NCI-H526 treated with DMSO at 0.1 percent for 48 hours (cell line): ENCODE data around the gene SREBF2.
A peak's percentile ranks its signal among the peaks of the same experiment; 100 is the strongest.

Experiments
- DNase-seq: peaks from one replicate; lab custom pipeline; 2025; lab: John Stamatoyannopoulos, UW

The SREBF2 gene

DNA sequence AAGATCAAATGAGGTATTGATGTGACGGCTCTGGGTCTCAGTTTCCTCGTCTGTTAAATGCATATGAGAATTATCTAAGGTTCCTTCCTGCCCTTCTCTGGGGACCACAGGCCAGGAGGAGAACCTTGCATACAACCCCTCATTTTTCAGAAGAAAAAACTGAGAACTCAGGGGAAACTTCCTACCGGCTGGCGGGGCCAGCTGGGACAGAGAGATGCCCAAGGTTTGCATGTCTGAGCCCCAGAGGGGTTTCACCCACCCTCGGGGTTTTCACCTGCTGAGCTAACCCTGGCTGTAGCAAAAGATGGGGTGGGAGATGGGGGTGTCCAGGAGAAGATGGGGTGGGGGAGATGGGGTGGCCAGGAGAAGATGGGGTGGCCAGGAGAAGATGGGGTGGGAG, 89.4 kb downstream of the SREBF2 start:
- no peak for DNase-seq

DNA sequence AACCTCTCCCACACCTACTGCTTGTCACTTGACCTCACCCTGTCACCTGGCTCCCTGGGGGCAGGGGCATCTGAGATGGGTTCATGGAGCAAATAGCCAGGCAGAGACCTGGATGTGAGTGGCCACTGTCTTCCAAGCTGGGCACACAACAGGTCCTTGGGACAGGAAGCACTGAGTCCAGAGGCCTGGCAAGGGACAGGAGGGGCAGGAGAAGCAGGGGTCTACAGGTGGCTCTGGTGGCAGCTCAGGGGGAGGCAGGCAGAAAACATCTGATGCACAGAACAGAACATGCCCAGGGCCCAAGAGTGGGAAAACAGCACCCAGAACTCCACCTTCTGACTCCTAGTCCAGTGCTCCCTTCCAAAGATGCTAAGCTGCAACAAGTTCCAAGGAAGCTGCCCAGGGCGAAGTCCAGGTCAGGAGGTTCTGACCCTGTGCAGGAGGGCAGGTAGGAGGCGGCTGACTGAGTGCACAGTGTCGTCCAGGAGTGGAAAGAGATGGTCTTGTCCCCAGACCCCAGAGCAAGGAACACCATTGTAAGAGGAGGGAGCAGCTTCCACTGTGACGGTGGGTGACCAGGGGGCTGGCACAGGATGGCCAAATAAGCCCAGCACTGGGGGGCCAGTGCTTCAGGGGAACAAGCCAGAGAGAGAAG, 90.2 kb downstream of the SREBF2 start:
- DNase-seq: no peak

DNA sequence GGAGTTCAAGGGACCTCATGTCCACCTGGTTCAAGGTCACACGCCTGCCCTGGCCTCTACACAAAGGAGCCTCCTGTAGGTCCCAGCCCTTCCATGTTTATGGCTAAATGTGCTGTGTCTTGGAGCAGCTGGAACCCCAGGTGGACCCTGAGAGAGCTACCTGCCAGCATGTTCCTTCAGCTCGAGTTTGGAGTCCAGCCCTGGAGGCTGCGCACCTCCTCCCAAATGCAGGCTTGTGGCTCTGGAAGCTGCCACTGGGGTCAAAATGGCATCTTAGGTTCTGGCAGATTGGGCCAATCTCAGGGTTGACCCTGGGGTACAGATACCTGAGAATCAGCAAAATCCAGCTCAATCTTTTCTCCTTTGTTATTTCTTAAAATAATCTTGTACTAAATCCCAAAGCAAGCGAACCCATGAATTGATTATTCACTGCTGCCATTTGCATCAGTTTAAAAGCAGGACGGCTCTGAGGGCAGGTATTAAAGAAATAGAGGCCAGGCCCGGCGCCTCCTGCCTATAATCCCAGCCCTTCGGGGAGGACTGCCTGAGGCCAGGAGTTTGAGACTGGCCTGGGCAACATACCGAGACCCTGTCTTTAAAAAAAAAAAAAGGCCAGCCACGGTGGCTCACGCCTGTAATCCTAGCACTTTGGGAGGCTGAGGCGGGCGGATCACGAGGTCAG, 90.8 kb downstream of the SREBF2 start:
- DNase-seq: no peak

DNA sequence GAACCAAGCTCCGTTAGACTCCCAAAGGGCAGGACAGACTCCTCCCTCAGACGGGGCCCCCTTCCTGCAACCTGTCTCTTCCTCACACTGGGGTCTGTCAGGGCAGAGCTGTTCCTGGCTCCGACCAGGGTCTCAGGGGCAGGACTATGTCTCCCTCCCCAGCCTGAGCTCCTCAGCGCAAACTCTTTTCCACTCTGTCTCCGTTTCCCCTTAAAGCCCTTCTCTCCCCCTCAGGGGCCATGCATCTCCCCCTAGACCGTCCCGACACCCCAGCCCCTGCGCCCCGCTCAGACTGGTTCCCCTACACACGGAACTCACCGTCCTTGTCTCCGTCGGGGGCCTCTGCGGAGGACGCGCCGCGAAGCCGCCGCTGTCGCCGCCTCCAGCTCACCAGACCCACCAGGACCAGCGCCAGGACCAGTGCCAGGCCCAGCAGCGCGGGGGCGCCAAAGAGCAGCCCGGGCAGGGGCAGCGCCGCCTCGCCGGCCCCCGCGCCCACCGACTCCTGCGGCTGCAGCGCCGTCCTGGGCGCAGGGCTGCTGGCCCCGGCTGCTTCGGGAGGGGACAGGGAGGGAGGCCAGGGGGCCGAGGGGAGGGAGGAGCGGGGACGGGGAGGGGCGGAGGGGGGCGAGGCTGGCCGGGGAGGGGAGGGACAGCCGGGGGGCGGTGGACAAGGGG, 93.0 kb downstream of the SREBF2 start:
- DNase-seq: no peak

DNA sequence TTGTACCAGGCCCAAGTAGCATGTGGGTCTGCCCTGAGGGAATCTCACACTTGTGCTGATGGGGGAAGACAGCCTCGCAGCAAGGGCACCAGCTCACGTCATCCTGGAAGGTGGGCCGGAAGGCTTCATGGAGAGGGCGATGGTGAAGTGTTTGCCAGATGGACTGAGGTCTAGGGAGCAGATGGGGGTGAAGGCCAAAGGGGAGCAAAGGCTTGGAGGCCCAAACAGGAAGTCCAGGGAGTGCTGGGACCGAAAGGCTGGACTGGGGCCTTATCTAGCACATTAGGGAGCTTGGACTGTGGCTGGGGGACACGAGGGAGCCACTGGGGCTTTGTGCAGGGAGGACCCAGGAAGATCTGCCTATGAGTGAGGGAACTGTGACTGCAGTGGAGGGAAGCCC, 94.9 kb downstream of the SREBF2 start:
- no peak for DNase-seq

DNA sequence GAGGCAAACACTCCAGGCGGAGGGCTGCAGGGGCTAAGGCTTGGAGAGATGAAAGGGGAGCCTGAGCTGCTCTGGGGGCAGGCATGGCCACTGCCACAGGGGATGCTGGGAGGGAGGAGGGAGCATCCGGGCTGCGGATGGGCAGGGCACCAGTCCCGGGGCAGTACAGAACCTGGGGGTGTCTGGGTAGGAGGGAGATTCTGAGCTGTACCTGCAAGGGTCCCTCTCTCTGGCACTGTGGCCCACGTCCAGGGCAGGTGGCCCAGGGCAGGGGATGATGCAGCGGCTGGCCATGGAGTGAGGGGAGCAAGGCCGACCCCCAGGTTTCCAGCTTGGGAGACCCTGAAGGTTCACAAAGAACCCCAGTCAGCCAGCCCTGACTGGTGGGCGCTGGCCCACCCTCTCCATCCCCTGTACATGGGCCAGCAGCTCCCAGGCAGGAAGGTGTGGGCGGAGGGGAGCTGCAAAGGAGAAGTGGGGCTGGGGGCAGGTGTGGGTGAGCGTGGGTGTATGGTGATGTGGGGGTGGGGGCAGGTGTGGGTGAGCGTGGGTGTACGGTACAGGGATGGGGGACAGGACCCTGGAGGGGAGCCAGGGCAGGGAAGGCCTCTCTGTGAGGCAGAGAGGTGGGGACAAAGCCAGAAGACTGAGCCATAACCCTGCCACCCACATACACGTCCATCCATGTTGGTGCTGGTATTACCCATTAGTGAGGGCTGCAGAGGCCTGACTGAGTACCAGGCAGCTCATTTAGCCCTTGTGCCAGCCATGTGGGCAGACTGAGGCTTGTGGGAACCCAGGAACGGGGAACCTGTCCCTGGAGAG, 95.9 kb downstream of the SREBF2 start:
- no peak for DNase-seq

DNA sequence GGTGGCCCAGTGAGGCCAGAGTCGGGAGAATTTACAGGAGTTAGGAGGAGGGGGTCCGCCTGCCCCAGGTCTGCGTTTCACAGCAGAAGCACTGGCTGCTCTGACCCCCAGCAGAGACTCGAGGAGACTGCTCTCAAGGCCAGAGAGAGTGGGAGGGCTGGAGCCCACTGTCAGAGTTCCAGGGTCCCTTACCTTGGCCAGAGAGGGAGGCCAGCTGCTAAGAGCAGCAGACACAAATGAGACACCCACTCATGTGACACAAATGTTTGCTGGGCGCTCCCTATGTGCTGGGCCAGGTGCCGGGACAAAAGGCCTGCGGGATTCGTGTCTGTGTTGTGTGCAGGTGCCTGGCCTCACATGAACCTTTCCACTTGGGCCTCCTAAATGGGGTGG, 96.5 kb downstream of the SREBF2 start:
- DNase-seq: no peak

DNA sequence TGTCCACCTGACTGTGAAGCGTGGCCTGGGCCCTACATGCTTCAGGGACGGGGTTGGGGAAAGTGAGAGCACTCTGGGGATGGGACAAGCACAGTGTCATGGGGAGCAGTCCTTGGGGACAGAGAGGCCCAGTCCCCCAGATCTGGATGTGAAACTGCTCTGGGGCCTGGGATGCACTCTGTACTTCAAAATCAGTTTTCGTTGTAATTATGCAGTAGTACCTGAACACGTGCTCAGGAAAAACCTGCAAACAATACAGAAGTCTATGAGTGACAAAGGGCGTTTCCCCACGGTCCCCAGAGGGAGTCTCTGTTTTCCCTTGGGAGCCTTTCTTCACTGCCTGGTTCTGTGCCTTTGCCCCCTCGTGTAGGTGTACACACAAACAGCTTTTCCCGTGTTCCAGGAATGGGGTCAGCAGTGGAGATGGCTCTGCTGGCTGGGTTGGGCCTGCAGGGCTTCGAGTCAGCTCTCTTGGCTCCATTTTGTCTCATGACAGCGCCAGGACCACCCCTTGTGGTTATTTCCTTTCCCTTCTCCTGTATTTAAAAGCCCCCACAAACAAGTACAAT, 98.9 kb downstream of the SREBF2 start:
- DNase-seq: peak; percentile 36

DNA sequence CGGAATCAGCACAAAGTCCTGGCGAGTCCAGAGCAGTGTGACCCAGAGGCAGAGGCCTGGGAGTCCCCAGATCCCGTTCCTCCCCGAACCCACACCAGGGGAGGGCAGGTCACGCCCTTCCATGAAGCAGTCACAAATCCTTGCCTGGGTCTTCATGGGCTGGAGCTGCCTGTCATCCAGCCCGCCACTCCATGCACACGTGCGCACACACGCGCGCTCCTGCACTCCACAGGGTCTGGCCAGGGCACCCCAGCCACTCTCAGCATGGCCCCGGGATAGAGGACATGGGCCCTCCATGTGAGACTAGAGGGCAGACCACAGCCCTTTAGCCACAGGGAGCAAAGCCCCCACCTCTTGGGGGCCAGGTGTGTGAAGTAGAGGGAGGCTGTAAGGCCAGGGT, 99.4 kb downstream of the SREBF2 start:
- no peak for DNase-seq

DNA sequence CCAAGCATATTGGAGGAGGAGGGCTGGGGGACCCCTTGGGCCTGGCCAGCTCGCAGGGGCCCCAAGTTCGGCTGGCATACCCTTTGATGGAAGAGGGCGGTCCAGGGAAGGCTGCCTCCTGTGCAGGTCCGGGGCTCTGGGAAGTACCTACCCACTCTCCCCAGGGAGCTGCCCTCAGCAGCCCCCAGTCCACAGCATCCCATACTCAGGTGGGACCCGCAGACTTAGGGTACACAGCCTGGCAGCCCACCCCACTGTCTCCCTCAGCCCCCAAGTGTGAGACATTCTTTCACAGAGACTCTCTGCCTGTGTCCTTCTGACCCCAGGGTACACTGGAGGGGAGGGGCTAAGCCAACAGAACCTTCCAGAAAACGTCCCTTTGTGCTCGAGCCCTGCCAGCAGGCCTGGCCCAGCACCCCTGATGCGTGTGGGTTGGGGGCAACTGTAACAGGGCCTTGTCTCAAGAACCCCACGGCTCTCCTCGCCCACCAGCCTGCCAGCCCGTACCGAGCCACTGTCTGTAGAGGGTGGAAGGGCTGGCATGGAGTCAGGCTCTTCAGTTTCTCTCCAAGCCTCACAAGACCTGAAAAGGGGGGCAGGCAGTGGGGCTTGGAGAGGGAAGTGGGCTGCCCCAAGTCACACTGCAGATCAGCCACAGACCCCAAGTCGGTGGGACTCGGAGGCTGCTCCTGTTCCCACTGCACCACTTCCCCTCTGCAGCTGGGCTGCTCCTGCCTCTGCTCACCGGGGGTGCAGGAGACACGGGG, 100.7 kb downstream of the SREBF2 start:
- DNase-seq: no peak

DNA sequence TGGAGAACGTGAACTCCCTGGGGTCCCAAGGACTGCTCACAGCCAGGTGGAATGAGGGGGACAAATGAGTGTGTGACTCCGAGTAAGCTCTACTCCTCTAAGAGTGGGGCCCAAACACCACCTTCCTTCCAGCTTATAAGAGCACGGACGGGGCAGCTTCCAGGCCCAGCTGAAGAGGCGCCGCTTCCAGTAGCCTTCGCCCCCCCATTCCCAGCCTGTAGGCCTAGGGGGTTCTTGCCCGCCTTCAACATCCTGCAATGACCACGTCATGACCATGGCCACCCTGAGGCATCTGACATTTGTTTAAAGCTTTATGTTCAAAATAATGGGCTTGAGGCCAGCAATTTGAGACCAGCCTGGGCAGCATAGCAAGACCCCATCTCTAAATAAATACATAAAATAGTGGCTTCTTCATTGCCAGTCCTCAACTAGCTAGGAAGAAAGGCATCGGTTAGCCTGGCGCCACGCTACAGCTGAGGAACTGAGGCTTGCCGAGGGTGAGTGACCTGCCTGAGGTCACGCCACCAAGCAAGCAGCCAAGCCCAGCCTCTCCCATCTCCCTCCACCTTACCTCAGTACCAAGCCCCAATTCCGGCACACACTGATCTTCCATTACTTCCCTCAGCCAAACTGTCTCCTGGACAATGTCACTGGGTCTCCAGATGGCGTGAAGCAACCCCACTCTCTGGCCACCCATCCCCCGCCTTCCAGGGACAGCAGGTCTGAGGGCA, 101.5 kb downstream of the SREBF2 start:
- no peak for DNase-seq

DNA sequence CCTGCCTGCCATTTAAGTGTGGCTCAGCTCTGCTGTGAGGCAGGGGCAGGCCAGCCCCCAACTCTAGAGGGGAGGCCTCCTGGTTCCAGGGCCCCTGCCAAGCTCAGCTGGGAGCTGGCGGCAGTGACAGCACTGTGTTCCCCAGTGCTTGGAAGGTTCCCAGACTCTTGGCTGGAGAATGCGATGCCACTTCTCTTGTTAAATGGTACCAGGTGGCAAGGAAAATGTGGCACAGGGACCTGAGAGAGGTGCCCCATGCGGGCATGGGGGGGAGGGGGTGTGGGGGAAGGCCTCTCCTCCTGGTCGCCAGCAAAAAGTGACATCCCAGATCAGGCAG, 102.1 kb downstream of the SREBF2 start:
- no peak for DNase-seq

DNA sequence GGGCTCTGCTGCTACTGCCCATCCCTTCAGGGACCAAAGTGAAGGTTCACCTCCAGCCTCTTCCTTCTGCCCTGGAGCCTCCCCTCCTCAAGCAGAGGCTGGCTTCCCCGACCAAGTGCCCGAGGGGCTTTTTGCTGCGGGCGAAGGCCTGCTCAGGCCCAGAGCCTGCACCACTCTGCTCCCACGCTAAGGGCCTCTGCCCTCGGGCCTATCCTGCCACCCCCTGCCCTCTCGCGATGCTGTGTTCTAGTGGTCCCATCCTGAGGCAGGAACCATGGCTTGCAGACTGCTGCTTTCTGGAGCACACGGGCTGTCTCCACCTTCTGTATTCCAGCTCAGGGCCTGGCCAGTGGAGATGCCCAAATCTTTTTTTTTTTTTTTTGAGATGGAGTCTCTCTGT, 102.6 kb downstream of the SREBF2 start:
- no peak for DNase-seq

DNA sequence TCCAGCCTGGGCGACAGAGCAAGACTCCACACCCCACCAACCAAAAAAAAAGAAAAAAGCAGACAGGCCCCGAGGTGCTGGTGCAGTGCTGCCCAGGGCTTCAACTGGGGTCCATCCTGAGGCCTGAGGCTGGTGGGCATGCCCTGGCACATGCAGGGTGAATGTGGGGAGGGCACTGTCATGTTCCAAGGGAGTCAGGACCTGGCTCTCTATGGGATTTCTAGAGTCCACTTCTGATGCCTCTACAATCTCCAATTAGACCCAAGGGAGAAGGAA, 103.9 kb downstream of the SREBF2 start:
- no peak for DNase-seq

DNA sequence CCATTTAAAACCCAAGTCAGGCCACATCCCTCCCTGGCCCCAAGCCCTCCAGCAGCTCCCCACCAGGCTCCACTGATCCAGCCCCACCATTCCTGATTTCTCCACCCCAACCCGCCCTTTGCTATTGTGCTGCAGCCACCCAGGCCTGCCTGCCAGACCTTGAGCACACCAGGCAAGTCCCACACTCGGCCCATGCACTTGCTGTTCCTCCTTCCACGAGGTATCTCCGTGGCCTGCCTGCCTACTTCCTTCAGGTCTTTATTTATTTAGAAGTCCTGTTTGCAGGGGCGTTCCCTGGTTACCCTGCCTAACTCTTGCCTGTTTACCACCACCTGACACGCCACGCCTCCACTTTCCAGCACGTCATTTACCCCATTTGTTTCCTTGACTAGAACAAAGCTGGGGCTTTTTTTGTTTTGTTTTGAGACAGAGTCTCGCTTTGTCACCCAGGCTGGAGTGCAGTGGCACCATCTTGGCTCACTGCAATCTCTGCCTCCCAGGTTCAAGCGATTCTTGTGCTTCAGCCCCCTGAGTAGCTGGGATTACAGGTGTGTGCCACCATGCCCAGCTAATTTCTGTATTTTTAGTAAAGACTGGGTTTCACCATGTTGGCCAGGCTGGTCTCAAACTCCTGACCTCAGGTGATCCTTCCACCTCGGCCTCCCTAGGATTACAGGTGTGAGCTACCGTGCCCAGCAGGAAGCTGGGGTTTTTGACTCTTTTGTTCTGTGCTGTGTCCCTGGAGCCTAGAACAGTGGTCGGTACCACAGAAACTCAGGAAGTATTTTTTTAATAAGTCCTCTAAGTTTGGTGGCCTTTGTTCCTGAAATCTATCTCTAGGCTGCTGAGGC, 107.3 kb downstream of the SREBF2 start:
- peak; percentile 14 for DNase-seq

DNA sequence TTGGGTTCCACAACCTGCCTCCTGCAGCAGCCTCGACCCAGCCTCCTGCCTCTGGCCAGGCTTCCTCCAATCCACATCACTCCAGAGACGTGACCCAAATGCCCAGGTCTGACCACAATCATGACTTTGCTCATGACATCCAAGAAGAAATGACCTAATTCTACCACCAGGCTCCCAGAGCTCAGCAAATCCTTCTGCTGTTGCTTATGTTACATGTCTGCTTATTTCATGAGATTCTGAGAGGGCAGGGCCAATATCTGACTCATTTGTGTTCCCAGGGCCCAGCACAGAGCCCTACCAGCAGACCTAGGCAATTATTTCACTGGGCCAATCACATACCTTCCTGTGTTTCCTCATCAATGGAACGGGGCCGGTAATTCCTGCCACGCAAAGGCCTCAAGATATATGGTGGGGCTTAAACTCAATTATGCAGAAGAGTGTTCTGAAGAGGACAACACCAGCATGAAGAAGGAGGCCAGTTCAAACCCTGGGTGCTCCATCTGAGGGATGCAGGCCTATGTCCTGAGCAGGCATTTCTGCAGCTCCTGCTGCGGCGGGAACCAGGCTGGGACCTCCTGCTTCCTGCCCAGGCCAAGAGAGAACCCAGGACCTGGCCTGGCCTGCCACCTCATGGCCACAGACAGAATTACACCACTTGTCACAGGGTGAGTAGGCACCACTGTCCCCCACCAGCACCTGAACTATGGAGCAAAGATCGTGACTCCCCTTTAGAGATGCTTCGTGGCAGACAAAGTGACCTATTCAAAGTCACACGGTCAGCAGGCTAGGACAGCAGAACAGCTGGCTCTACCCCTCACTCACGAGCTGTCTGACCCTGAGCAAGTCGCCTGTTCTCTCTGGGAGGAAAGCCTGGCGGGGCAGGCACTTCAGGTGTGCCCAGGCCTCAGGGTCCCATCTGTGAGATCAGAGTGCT, 108.2 kb downstream of the SREBF2 start:
- DNase-seq: peak; percentile 16

DNA sequence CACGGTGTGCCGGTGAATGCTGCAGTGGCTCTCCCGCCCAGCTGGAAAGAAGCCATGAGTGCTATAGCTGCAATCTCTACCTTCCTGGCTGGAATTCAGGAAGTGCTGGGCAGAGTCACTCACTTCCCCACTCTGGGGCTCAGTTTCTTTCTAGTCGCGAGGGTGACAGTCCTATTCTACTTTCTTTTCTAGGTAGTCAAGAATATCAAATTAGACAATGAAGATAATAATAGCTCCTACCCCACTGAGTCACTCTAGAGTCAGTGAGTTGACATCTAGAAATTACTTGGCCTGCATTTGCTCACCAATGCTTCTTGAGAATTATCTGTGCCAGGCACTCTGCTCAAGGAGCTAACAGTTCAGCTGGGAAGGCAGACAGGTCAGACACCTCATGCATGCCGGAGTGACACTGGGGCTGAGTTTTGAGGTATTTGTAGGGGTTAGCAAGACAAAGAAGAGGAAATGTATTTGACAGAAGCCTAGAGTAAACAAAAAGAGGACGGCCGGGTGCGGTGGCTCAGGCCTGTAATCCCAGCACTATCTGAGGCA, 110.8 kb downstream of the SREBF2 start:
- DNase-seq: no peak

DNA sequence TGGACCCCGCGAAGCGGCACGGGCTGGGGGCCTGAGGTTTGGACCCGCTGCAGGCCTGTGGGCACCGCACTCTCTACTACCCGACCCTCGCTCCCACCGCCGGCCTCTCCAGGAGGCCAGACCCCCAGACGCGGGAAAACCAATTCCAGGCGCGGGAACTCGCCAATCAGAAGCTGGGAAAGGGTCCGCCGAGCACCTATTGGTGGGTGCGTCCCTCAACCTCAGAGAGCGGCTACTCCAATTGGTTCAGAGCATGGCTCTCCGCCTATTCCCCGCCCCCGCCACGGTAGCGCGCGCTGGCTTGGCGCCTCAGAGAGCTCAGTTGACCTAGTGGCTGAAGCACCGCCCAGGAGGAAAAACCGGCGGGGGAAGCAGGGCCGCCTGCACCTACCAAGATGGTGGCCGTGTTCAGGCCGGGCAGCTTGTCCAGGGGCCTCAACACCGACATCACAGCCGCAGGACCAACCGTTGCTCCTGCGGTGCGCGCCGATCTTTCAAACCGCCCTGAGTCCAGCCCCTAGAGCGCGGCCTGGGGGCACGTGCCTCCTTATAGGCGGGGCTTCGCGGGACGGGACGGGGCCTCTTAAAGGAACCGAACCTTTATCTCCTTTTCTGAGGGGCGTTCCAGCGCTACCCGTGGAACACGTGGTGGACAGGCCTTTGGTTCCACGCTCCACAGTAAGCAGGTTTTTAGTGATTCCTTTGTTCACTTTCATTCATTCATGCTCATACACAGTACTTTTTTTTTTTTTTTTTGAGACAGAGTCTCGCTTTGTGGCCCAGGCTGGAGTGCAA, 113.9 kb downstream of the SREBF2 start, which contains the start of gene CENPM:
Gene CENPM (minus strand): TSS at position 524 of the 795 bp plus-strand sequence. CDS start 76 bp downstream, at position 448.
- DNase-seq: peak; percentile 88
